HFFc6 (cell line): Measurements from ENCODE around the gene RELT. TPM values are rescaled to one million over a fixed set of nuclear protein-coding genes. Genes with fewer than 3 reads are reported as not detected.

Experiments
- DNase-seq: peaks from one replicate; pipeline ENCODE4 v3.0.0-alpha.2; 2018
- H3K27ac Mint-ChIP-seq: 2 replicates; pipeline ENCODE4 v1.8.0; 2020; ENCODE audit warnings: mild to moderate bottlenecking, mixed read lengths
- H3K27me3 Mint-ChIP-seq: 2 replicates; pipeline ENCODE4 v1.8.0; 2021; ENCODE audit warnings: mild to moderate bottlenecking, moderate library complexity, mixed read lengths; ENCODE audit not compliant: insufficient read depth
- H3K36me3 Mint-ChIP-seq: 2 replicates; pipeline ENCODE4 v1.8.0; 2021; ENCODE audit warnings: low read depth, mixed read lengths
- H3K4me1 Mint-ChIP-seq: 2 replicates; pipeline ENCODE4 v1.8.0; 2020; ENCODE audit warnings: low read depth, mixed read lengths
- H3K4me3 Mint-ChIP-seq: 2 replicates; pipeline ENCODE4 v1.8.0; 2020; ENCODE audit warnings: mild to moderate bottlenecking, moderate library complexity, mixed read lengths
- H3K9me3 Mint-ChIP-seq: 2 replicates; pipeline ENCODE4 v1.8.0; 2020; ENCODE audit warnings: mild to moderate bottlenecking, mixed read lengths
- total RNA-seq, 6 experiments: library from RNA; stranded (reverse); fragmentation: NEBNext Ultra II Directional; extraction: Animal tissue kit (Norgen Biotek cat#: 25700); gene quantifications; 2 replicates in 1 of 6; 3 replicates in 5 of 6; pipeline ENCODE4 v1.2.3, GENCODE V29; 2021
- TF ChIP-seq, protein P1 (sequence below): fragments of 200-600 bp; sonication (generic); IDR thresholded peaks from 2 replicates; pipeline ENCODE4 v1.5.0; 2021; ENCODE audit warnings: antibody characterized with exemption, mild to moderate bottlenecking

Gene RELT
- total RNA-seq, 6 experiments from 2014 or later: 6.2 to 7.7 (median 7.0) TPM

- no peak overlapping the region for H3K4me3 Mint-ChIP-seq
These were observed 69.8 kb downstream of the RELT start for GRCh38 chr11:73445980-73446379.

DNA sequence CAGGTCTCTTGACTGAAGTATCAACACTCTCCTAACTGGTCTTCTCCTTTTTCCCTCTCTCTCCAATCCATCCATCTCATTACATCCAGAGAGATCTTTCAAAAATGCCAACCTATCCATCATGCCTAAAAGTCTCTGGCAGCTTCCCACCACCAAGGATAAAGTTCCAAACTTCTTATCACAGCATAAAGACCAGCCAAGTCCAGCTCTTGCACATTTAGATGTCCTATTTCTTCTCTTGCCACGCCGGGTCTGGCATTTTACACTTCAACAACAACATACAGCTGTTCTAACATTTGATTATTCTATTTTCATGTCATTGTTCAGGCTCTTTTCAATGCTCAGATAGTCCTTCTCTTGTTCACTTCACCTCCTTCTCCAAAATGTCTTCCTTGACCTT, 70.6 kb downstream of the RELT start:
- H3K4me3 Mint-ChIP-seq: no peak overlapping the region
- no peak overlapping the region for H3K27ac Mint-ChIP-seq
- no peaks in the 10 kb centered on the region for H3K9me3 Mint-ChIP-seq
- no peak for DNase-seq
- H3K36me3 Mint-ChIP-seq: 0 out of 2 replicates have a peak, but pooled peaks cover 2% of the 10 kb centered on the region
- H3K4me1 Mint-ChIP-seq: no peaks in the 10 kb centered on the region
- no peaks in the 10 kb centered on the region for H3K27me3 Mint-ChIP-seq
- TF ChIP-seq, protein P1, sequence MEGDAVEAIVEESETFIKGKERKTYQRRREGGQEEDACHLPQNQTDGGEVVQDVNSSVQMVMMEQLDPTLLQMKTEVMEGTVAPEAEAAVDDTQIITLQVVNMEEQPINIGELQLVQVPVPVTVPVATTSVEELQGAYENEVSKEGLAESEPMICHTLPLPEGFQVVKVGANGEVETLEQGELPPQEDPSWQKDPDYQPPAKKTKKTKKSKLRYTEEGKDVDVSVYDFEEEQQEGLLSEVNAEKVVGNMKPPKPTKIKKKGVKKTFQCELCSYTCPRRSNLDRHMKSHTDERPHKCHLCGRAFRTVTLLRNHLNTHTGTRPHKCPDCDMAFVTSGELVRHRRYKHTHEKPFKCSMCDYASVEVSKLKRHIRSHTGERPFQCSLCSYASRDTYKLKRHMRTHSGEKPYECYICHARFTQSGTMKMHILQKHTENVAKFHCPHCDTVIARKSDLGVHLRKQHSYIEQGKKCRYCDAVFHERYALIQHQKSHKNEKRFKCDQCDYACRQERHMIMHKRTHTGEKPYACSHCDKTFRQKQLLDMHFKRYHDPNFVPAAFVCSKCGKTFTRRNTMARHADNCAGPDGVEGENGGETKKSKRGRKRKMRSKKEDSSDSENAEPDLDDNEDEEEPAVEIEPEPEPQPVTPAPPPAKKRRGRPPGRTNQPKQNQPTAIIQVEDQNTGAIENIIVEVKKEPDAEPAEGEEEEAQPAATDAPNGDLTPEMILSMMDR: no peak

More at GRCh38 chr11:73445980-73446379, 69.8 kb downstream of the RELT start:
- Mint-ChIP-seq H3K36me3 (0 out of 2 replicates have a peak, but pooled peaks cover 7% of the 10 kb centered on the region), H3K27me3 (no peaks in the 10 kb centered on the region), H3K9me3 (no peaks in the 10 kb centered on the region), H3K27ac (no peak overlapping the region), H3K4me1 (no peaks in the 10 kb centered on the region)
- no peak for DNase-seq
- TF ChIP-seq, protein P1: no peak

Other genes with a start within 250 kb of the RELT start
- gene FCHSD2, start 234.1 kb upstream of the RELT start, total RNA-seq: 10 to 100 TPM; 58.9 to 68.2 (median 65.0) TPM
- gene P2RY2, start 158.1 kb upstream of the RELT start, total RNA-seq: under 1 TPM in 5 of 6 experiments, not detected in 1; 0.08 to 0.20 (median 0.16) TPM
- 1 to 10 TPM in 4 of 6 experiments, under 1 TPM in 2; 0.54 to 2.4 (median 1.9) TPM for gene P2RY6, start 104.1 kb upstream of the RELT start, total RNA-seq
- 100 to 1,000 TPM in 2 of 6 experiments, 10 to 100 TPM in 4; 84.6 to 112 (median 92.1) TPM for gene ARHGEF17, start 68.1 kb upstream of the RELT start, total RNA-seq
- gene FAM168A, start 221.7 kb downstream of the RELT start, total RNA-seq: 10 to 100 TPM; 32.6 to 40.1 (median 38.8) TPM